HAP-1 (cell line): ENCODE results near the gene SFTA2.

Source experiments
- DNase-seq, 2 experiments: peaks; one replicate each; pipeline ENCODE4 v3.0.0-alpha.2; 2016 to 2020; ENCODE audit warnings: low spot score in 2 of 2
- H3K27me3 ChIP-seq: fragments of 250-450 bp; sonication (Bioruptor Pico); 2 replicates; pipeline ENCODE4 v1.5.1; 2020; ENCODE audit warnings: low read depth, mild to moderate bottlenecking, moderate library complexity
- H3K36me3 ChIP-seq: fragments of 250-450 bp; sonication (Bioruptor Pico); replicated peaks from 2 replicates; pipeline ENCODE4 v1.5.1; 2020; ENCODE audit warnings: mild to moderate bottlenecking
- H3K4me1 ChIP-seq: fragments of 250-450 bp; sonication (Bioruptor Pico); 2 replicates; pipeline ENCODE4 v1.5.1; 2020; ENCODE audit warnings: mild to moderate bottlenecking
- H3K4me3 ChIP-seq: fragments of 250-450 bp; sonication (Bioruptor Pico); 2 replicates; pipeline ENCODE4 v1.5.1; 2020; ENCODE audit warnings: mild to moderate bottlenecking, moderate library complexity
- H3K9me3 ChIP-seq: fragments of 250-450 bp; sonication (Bioruptor Pico); 2 replicates; pipeline ENCODE4 v1.5.1; 2020; ENCODE audit warnings: mild to moderate bottlenecking, moderate library complexity
- in situ Hi-C: fragments of 300-500 bp; cut with MboI; formaldehyde crosslinking; loops from 3 replicates; pipeline ENCODE4 v1.14.3; 2020; ENCODE audit warnings: low sequenced_read_pairs, inconsistent platforms, mixed read lengths

Gene SFTA2

DNA sequence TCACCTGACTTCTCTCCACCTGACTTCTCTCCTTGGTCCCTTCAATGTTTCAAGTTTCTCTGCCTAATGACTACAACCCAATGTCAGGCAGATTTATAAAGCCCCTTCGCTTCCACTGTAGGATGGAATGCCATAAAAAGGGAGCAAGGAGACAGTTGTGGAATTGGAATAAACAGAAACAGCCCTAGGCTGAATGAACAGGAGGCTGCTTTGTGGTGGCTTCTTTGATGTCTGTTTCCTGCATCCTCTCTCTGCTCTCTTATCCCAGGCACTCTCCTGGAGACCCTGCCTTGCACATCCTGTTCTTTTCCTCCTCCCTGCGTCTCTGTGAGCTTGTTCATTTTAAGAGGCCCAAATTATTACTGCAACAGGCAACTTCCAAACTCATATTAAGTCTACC lies 25.7 kb upstream of the SFTA2 start:
- 0 out of 2 replicates have a peak, but pooled peaks cover 2% of the 10 kb centered on the region for H3K27me3 ChIP-seq
- no peak for DNase-seq
- no peaks in the 10 kb centered on the region for H3K9me3 ChIP-seq
- no peak overlapping the region for H3K4me3 ChIP-seq
- in situ Hi-C loops: no loop called here
- H3K36me3 ChIP-seq: no peaks in the 10 kb centered on the region
- peaks cover 9% of the 10 kb centered on the region for H3K4me1 ChIP-seq

DNA sequence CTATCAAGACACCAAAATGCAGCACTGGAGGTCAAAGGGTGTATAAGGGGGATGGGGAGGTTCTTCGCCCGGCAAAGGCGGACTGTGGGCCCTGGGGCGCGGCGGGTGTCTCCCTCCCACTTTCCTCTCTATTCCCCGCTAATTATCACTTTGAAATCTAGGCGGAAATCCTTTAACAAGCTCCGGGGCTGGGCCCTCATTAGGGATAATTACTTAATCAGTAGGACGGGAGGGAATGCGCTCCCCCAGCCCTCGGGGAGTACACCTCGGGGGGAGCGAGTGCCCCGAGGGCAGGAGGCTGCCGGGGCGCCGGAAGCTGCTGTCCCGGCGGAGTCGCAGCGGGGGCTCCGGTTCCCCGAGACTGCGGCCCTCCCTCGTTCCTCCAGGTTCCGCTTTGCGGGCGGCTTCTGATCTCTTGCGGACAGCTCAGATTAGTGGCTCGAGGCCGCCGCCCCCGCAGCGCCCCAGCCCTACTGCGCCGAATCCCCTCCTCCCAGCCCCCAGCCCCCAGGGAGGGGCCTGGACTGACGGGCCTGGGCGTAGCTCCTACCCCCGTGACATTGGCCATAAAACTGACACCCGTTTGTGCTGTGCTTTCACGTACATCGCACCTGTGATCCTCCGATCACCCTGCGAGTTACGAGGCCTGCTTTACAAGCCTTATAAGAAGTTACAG lies 23.5 kb upstream of the SFTA2 start:
- DNase-seq: peak in 1 of 2 experiments; percentile 72
- Histone ChIP-seq H3K36me3 (no peaks in the 10 kb centered on the region), H3K9me3 (no peaks in the 10 kb centered on the region), H3K27me3 (0 out of 2 replicates have a peak, but pooled peaks cover 2% of the 10 kb centered on the region), H3K4me3 (peak overlapping the region; percentile 22), H3K4me1 (peaks cover 9% of the 10 kb centered on the region)
- in situ Hi-C loops: no loop called here

DNA sequence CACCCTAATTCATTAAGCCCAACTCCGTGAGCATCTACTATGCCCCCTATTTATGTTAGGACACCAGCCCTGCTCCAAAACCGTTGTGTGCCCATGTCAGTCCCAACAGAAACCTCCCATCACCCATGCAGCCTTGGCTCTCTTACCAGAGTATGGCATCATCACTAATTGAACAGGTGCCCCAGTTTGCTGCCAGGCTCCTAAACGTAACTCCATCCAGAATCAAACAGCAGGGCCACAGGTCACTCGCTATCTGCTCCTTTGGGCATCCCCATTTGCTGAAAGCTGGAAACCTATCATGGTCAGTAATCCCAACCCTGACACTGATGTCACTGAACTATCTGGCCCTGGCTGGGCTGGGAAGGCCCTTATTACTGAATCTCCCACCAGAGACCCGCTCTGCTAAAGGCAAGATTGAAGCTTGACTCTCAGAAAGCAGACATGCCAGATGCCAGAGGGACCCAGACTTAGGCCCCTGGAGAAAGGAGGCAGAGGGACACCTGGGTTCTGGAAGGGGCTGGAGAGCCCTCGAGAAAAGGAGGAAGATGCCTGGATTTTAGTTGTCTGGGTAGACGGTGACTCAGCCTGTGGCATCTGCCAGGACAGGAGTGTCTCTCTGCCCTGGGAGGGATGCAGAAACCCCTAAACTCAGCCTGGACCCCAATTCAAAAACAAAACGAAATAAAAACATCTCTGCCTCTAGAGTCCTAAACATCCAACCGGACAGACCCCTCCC lies 22.8 kb upstream of the SFTA2 start:
- no peaks in the 10 kb centered on the region for H3K36me3 ChIP-seq
- 0 out of 2 replicates have a peak, but pooled peaks cover 2% of the 10 kb centered on the region for H3K27me3 ChIP-seq
- H3K9me3 ChIP-seq: no peaks in the 10 kb centered on the region
- in situ Hi-C loops: no loop called here
- H3K4me1 ChIP-seq: peaks cover 9% of the 10 kb centered on the region
- H3K4me3 ChIP-seq: peak overlapping the region; percentile 22
- no peak for DNase-seq

DNA sequence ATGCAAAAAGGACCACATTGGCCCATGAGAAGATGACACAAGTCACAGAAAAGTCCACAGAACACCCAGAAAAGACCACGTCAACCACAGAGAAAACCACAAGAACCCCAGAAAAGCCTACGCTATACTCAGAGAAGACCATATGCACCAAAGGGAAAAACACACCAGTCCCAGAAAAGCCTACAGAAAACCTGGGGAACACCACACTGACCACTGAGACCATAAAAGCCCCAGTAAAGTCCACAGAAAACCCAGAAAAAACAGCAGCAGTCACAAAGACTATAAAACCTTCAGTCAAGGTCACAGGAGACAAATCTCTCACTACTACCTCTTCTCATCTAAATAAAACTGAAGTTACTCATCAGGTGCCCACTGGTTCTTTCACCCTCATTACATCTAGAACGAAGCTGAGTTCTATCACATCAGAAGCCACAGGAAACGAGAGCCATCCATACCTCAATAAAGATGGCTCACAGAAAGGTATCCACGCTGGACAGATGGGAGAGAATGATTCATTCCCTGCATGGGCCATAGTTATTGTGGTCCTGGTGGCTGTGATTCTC lies 20.0 kb upstream of the SFTA2 start:
- H3K27me3 ChIP-seq: no peaks in the 10 kb centered on the region; the same call in 1 of the 2 replicates
- DNase-seq: no peak
- no peaks in the 10 kb centered on the region for H3K36me3 ChIP-seq
- H3K4me1 ChIP-seq: peaks cover 9% of the 10 kb centered on the region
- no peak overlapping the region for H3K4me3 ChIP-seq
- H3K9me3 ChIP-seq: no peaks in the 10 kb centered on the region
- in situ Hi-C loops: no loop called here

GRCh38 chr6:30948811-30949210 lies 16.8 kb upstream of the SFTA2 start:
- no peaks in the 10 kb centered on the region for H3K4me1 ChIP-seq
- H3K36me3 ChIP-seq: no peaks in the 10 kb centered on the region
- DNase-seq: no peak
- H3K4me3 ChIP-seq: no peak overlapping the region
- H3K27me3 ChIP-seq: no peaks in the 10 kb centered on the region; the same call in 1 of the 2 replicates
- in situ Hi-C loops: no loop called here
- H3K9me3 ChIP-seq: no peaks in the 10 kb centered on the region

DNA sequence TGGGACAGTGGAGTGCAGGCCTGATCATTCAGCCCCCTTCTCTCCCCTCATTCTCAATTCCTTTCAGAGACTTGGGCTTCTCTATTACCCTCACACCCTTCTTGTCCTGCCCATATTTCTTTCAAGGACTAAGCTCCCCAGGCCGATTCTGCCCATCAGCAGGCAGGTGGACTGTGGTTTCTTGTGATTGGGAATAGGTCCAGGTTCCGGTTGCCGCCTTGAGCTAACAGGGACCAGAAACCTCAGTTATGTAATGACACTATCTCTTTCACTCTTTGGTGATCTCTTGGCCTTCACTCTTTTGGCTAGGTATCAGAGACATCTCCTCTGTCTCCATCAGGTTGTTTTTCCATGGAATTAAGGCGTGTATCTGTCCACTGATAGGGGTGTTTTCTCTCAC lies 15.3 kb upstream of the SFTA2 start:
- H3K4me3 ChIP-seq: no peak overlapping the region
- H3K9me3 ChIP-seq: no peaks in the 10 kb centered on the region
- no peaks in the 10 kb centered on the region for H3K36me3 ChIP-seq
- peaks cover 6% of the 10 kb centered on the region for H3K4me1 ChIP-seq
- DNase-seq: no peak
- in situ Hi-C loops: no loop called here
- no peaks in the 10 kb centered on the region; the same call in 1 of the 2 replicates for H3K27me3 ChIP-seq

DNA sequence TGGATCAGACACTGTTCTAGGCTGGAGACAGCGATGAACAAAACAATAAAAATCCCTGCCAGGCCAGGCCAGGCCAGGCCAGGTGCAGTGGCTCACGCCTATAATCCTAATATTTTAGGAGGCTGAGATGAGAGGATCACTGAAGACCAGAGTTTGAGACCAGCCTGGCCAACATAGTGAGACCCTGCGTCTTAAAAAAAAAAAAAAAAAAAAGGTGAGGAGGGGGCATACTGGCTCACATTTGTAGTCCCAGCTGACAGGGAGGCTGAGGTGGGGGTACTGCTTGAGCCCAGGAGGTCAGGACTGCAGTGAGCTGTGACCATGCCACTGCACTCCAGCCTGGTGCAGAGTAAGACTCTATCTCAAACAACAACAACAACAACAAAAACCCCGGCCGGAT lies 13.3 kb upstream of the SFTA2 start:
- peaks cover 7% of the 10 kb centered on the region for H3K4me1 ChIP-seq
- H3K9me3 ChIP-seq: no peaks in the 10 kb centered on the region
- no peak for DNase-seq
- H3K27me3 ChIP-seq: no peaks in the 10 kb centered on the region; the same call in 1 of the 2 replicates
- in situ Hi-C loops: no loop called here
- no peak overlapping the region for H3K4me3 ChIP-seq
- H3K36me3 ChIP-seq: no peaks in the 10 kb centered on the region

- Histone ChIP-seq H3K9me3 (no peaks in the 10 kb centered on the region), H3K4me3 (no peak overlapping the region), H3K27me3 (no peaks in the 10 kb centered on the region; the same call in 1 of the 2 replicates), H3K36me3 (no peaks in the 10 kb centered on the region), H3K4me1 (peaks cover 7% of the 10 kb centered on the region)
- no peak for DNase-seq
- in situ Hi-C loops: no loop called here
Measured at GRCh38 chr6:30944051-30944450, 12.1 kb upstream of the SFTA2 start.

DNA sequence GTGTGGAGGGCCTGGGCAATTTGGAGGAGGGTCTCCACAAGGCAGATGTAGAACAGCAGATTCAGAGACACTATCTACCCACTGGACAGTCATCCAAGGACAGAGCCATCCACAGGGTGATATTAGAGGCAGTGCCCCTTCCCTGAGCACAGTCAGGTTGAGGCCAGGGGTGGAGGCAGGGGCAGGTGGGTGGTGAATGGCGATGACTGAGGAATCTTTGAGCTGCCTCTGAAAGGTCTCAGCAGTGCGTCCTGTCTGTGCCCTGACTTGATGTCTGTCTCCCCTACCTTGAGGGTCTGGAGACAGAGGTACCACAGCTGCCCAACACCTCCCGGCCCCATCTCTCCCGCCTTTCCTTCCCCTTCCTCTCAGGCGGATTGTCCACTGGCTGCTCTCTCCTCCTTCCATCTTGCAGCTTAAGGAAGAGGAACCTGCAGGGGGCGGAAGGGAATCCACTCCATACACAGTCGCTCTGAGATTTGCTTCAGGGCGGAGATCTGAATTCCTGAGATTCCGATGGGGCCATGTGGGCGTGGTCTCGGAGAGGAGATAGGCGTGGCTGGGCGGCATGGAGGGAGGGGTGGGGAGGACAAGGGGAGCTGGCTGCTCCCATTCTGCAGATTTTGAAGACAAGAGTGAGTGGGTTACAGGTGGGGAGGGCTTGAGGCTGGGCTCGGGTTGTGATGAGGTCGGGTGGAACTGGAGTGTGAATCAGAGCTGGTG lies 10.5 kb upstream of the SFTA2 start:
- Histone ChIP-seq H3K4me3 (no peak overlapping the region), H3K27me3 (no peaks in the 10 kb centered on the region; the same call in 1 of the 2 replicates), H3K9me3 (no peaks in the 10 kb centered on the region), H3K4me1 (peaks cover 7% of the 10 kb centered on the region), H3K36me3 (no peaks in the 10 kb centered on the region)
- DNase-seq: peak; percentile 92 to 96
- in situ Hi-C loops: no loop called here

GRCh38 chr6:30940361-30940986 lies 8.5 kb upstream of the SFTA2 start, which contains the start of gene MUCL3:
TSS of gene MUCL3 (plus strand) at chr6:30940973. CDS start at chr6:30941000, 27 bp downstream.
- Histone ChIP-seq H3K27me3 (no peaks in the 10 kb centered on the region), H3K4me1 (peaks cover 7% of the 10 kb centered on the region)
- in situ Hi-C loops: no loop called here

GRCh38 chr6:30939473-30939872 lies 7.5 kb upstream of the SFTA2 start:
- Histone ChIP-seq H3K27me3 (no peaks in the 10 kb centered on the region), H3K9me3 (no peaks in the 10 kb centered on the region), H3K36me3 (no peaks in the 10 kb centered on the region), H3K4me1 (peaks cover 7% of the 10 kb centered on the region), H3K4me3 (no peak overlapping the region)
- in situ Hi-C loops: no loop called here
- DNase-seq: no peak

More at GRCh38 chr6:30940361-30940986, 8.5 kb upstream of the SFTA2 start, which contains the start of gene MUCL3:
- Histone ChIP-seq H3K36me3 (no peaks in the 10 kb centered on the region), H3K4me3 (no peak within 1 kb of the TSS), H3K9me3 (no peaks in the 10 kb centered on the region)
- no peak for DNase-seq

GRCh38 chr6:30938730-30939129 lies 6.8 kb upstream of the SFTA2 start:
- no peaks in the 10 kb centered on the region for H3K36me3 ChIP-seq
- DNase-seq: no peak
- in situ Hi-C loops: no loop called here
- peaks cover 7% of the 10 kb centered on the region for H3K4me1 ChIP-seq
- no peaks in the 10 kb centered on the region for H3K27me3 ChIP-seq
- H3K9me3 ChIP-seq: no peaks in the 10 kb centered on the region
- no peak overlapping the region for H3K4me3 ChIP-seq

DNA sequence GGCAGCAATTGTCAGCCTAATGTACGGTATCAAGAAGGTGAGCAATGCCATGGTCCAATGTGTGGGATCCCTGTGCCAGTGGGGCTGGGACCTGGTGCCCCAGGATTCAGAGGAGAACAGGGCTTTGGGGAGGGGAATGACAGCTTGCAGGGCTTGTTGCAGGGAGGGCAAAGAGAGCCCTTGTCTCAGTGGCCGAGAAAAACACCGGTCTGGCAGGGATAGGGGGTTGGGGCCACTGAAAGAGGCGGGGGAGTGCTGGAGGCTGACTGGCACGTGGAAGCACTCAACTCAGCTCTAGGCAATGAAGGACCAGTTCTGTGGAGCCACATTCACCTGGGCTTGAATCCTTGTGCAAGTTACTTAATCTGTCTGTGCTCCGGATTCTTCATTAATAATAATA lies 5.3 kb upstream of the SFTA2 start:
- no peak for DNase-seq
- Histone ChIP-seq H3K27me3 (no peaks in the 10 kb centered on the region), H3K36me3 (no peaks in the 10 kb centered on the region), H3K9me3 (no peaks in the 10 kb centered on the region), H3K4me1 (peaks cover under 1% of the 10 kb centered on the region), H3K4me3 (no peak overlapping the region)
- in situ Hi-C loops: no loop called here
